ENCODE measurements around the gene GOLGA8B.
"Not testable (repeated sequence)": the region's sequence is repeated elsewhere in the genome, so short reads cannot be mapped to it uniquely, and the experiment has no call there.

The GOLGA8B gene

GRCh38 chr15:34597316-34597715 lies 13.9 kb upstream of the GOLGA8B start:
- DNase-seq = no peak

- peak; percentile 35 to 56 (median 43) for DNase-seq
Observed at GRCh38 chr15:34594361-34594760, 10.9 kb upstream of the GOLGA8B start.

- DNase-seq = no peak
Observed at GRCh38 chr15:34591306-34591705, 7.9 kb upstream of the GOLGA8B start.

GRCh38 chr15:34588046-34588674 lies 4.7 kb upstream of the GOLGA8B start:
- DNase-seq = peak; percentile 64 to 72 (median 71)

- not testable (repeated sequence) for DNase-seq
Observed at GRCh38 chr15:34585966-34586365, 2.5 kb upstream of the GOLGA8B start.

- DNase-seq = no peak
Observed at GRCh38 chr15:34584996-34585395, 1.5 kb upstream of the GOLGA8B start.

- DNase-seq = no peak
Observed at GRCh38 chr15:34584330-34584668, 848 bp upstream of the GOLGA8B start.

- DNase-seq = peak; percentile 34 to 64 (median 41)
Observed at GRCh38 chr15:34582461-34583371, 735 bp downstream of the GOLGA8B start.

- DNase-seq = not testable (repeated sequence)
Observed at GRCh38 chr15:34581687-34582460, 1.6 kb downstream of the GOLGA8B start.

- DNase-seq = no peak
Observed at GRCh38 chr15:34581043-34581365, 2.4 kb downstream of the GOLGA8B start.

GRCh38 chr15:34580251-34581042 lies 3.0 kb downstream of the GOLGA8B start:
- not testable (repeated sequence) for DNase-seq

- DNase-seq = no peak
Observed at GRCh38 chr15:34578283-34578674, 5.2 kb downstream of the GOLGA8B start.

GRCh38 chr15:34577658-34578282 lies 5.7 kb downstream of the GOLGA8B start:
- peak in 2 of 3 donors; percentile 29 to 49 for DNase-seq

- not testable (repeated sequence) for DNase-seq
Observed at GRCh38 chr15:34575035-34575434, 8.4 kb downstream of the GOLGA8B start.

- not testable (repeated sequence) for DNase-seq
Observed at GRCh38 chr15:34572921-34573320, 10.5 kb downstream of the GOLGA8B start.

- DNase-seq = not testable (repeated sequence)
Observed at GRCh38 chr15:34572019-34572641, 11.3 kb downstream of the GOLGA8B start.

- not testable (repeated sequence) for DNase-seq
Observed at GRCh38 chr15:34569670-34570396, 13.6 kb downstream of the GOLGA8B start.

GRCh38 chr15:34567174-34567573 lies 16.3 kb downstream of the GOLGA8B start:
- not testable (repeated sequence) for DNase-seq

GRCh38 chr15:34564711-34565110 lies 18.7 kb downstream of the GOLGA8B start:
- DNase-seq = not testable (repeated sequence)

GRCh38 chr15:34560814-34561213 lies 22.6 kb downstream of the GOLGA8B start:
- DNase-seq = not testable (repeated sequence)

- DNase-seq = not testable (repeated sequence)
Observed at GRCh38 chr15:34559764-34560163, 23.7 kb downstream of the GOLGA8B start.
